ENCODE data around the gene IFI27L1. TPM values are rescaled to one million over a fixed set of nuclear protein-coding genes. Genes with fewer than 3 reads are reported as not detected.

Gene IFI27L1
- polyA plus RNA-seq, 1 donor (not counting 4 experiments of a cell fraction or from before 2014, with no cell fraction given) = 17.4 TPM

DNA sequence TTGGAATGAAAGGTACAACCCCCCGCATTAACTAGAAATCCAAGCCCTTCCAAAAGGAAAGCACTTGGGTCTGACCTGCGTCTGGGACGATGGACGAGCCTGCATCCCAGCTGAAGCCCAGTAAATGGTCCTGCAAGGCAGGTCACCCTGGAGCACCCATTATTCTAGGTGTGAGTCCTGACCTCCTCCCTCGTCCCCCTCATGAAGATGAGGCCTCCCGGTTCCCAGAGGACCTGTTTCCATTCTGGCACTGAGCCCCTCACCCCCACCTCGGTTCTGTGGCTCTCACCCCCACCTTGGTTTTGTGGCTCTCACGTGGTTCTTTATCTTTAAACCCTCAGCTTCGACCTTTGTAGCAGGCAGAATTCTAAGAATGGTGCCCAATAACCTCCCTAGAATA is 36.7 kb downstream of the IFI27L1 start:
- no peak overlapping the region for H3K9ac ChIP-seq (ENCODE audit: control insufficient read depth, extremely low read depth, insufficient read depth, low read length)
- peaks cover 8% of the 10 kb centered on the region for H3K27me3 ChIP-seq (ENCODE audit: control insufficient read depth, extremely low read depth, insufficient read depth, low read length)
- no peaks in the 10 kb centered on the region for H3K9me1 ChIP-seq (ENCODE audit: control insufficient read depth, extremely low read depth, insufficient read depth, low read length)
- H3K79me2 ChIP-seq (ENCODE audit: control insufficient read depth, insufficient read depth, low read length) = no peaks in the 10 kb centered on the region
- DNase-seq (ENCODE audit: low read depth, low spot score) (no peak), FAIRE-seq (no peak)
- dilution Hi-C loops (cut with MboI; ENCODE audit: extremely low pct_ligation_motif_present, low sequenced_read_pairs) = no loop called here
- peaks cover 7% of the 10 kb centered on the region for H3K4me1 ChIP-seq (ENCODE audit: control insufficient read depth, extremely low read depth, insufficient read depth, low read length)
- TF ChIP-seq CTCF (optimal IDR thresholded peaks at IDR 0.05 in 1 of 3, IDR thresholded peaks at IDR 0.05 in 1 of 3, conservative IDR thresholded peaks at IDR 0.05 in 1 of 3; ENCODE audit: extremely low read depth in 1 of 3, insufficient read depth in 2 of 3, low read length in 3 of 3) = no peak
- TF ChIP-seq EZH2 (IDR thresholded peaks at IDR 0.05; ENCODE audit: low read length) = no peak
- H3K27ac ChIP-seq (ENCODE audit: control insufficient read depth, insufficient read depth, low read length) = no peak overlapping the region
- no peaks in the 10 kb centered on the region for H4K20me1 ChIP-seq (ENCODE audit: control insufficient read depth, extremely low read depth, insufficient read depth, low read length)
- H3K4me3 ChIP-seq (ENCODE audit: control insufficient read depth in 2 of 3, extremely low read depth in 1 of 3, insufficient read depth in 2 of 3, low read depth in 1 of 3, low read length in 3 of 3) = no peak overlapping the region
- H3K9me3 ChIP-seq (ENCODE audit: control insufficient read depth, low read depth, low read length) = no peaks in the 10 kb centered on the region
- H3K4me2 ChIP-seq (ENCODE audit: control insufficient read depth, extremely low read depth, insufficient read depth, low read depth, low read length) = no peak overlapping the region
- no peaks in the 10 kb centered on the region for H3K36me3 ChIP-seq (ENCODE audit: control insufficient read depth in 2 of 2, extremely low read depth in 1 of 2, insufficient read depth in 2 of 2, low read length in 2 of 2)
- H2AFZ ChIP-seq (ENCODE audit: control insufficient read depth, low read length) = no peak overlapping the region

GRCh38 chr14:94119071-94119470 is 38.0 kb downstream of the IFI27L1 start:
- Histone ChIP-seq H4K20me1 (ENCODE audit: control insufficient read depth, extremely low read depth, insufficient read depth, low read length) (no peaks in the 10 kb centered on the region), H3K9me3 (ENCODE audit: control insufficient read depth, low read depth, low read length) (no peaks in the 10 kb centered on the region), H3K36me3 (ENCODE audit: control insufficient read depth in 2 of 2, extremely low read depth in 1 of 2, insufficient read depth in 2 of 2, low read length in 2 of 2) (no peaks in the 10 kb centered on the region), H3K27ac (ENCODE audit: control insufficient read depth, insufficient read depth, low read length) (no peak overlapping the region), H3K9me1 (ENCODE audit: control insufficient read depth, extremely low read depth, insufficient read depth, low read length) (no peaks in the 10 kb centered on the region), H3K4me3 (ENCODE audit: control insufficient read depth in 2 of 3, extremely low read depth in 1 of 3, insufficient read depth in 2 of 3, low read depth in 1 of 3, low read length in 3 of 3) (no peak overlapping the region), H3K9ac (ENCODE audit: control insufficient read depth, extremely low read depth, insufficient read depth, low read length) (no peak overlapping the region), H3K4me1 (ENCODE audit: control insufficient read depth, extremely low read depth, insufficient read depth, low read length) (no peaks in the 10 kb centered on the region), H3K4me2 (ENCODE audit: control insufficient read depth, extremely low read depth, insufficient read depth, low read depth, low read length) (no peak overlapping the region), H3K27me3 (ENCODE audit: control insufficient read depth, extremely low read depth, insufficient read depth, low read length) (peaks cover 8% of the 10 kb centered on the region), H3K79me2 (ENCODE audit: control insufficient read depth, insufficient read depth, low read length) (no peaks in the 10 kb centered on the region), H2AFZ (ENCODE audit: control insufficient read depth, low read length) (no peak overlapping the region)
- DNase-seq (ENCODE audit: low read depth, low spot score) (no peak), FAIRE-seq (no peak)
- dilution Hi-C loops (cut with MboI; ENCODE audit: extremely low pct_ligation_motif_present, low sequenced_read_pairs) = no loop called here
- no peak for TF ChIP-seq CTCF (optimal IDR thresholded peaks at IDR 0.05 in 1 of 3, IDR thresholded peaks at IDR 0.05 in 1 of 3, conservative IDR thresholded peaks at IDR 0.05 in 1 of 3; ENCODE audit: extremely low read depth in 1 of 3, insufficient read depth in 2 of 3, low read length in 3 of 3)
- no peak for TF ChIP-seq EZH2 (IDR thresholded peaks at IDR 0.05; ENCODE audit: low read length)

Measured in keratinocyte (primary cell).